ENCODE data around the gene PLVAP. TPM values are rescaled to one million over a fixed set of nuclear protein-coding genes. Genes with fewer than 3 reads are reported as not detected.

The PLVAP gene
- total and polyA plus RNA-seq, 9 of the 15 experiments (the other 6 are each of a cell fraction or from before 2014, with no cell fraction given), result 0.09 to 0.84 (median 0.51) TPM; not detected in 4

DNA sequence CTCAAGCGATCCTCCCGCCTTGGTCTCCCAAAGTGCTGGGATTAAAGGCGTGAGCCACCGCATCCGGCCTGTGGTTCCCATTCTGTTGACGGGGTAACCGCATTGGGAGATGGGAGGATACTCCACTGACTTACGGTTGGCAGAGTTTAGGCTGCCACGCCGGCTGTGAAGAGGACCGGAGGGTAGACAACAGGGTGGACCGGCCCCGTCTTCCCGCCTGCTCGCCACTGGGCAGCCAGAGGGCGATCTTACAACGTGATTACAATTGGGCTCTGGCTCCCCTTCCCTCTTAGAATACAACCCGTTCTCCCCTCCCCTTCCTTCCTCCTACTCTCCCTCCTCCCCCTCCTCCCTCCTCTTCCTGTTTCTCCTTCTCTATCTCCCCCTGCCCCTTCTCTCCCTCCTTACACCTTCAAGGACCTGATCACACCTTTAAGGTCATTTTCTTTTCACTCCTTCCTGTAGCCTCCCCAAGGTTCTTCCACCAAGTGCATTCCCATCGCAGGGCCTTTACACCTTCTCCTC, 17.8 kb upstream of the PLVAP start (continued):
- TF ChIP-seq RFX7 (CRISPR knock-in tag; IDR thresholded peaks at IDR 0.05) (no peak), KLF10 (CRISPR knock-in tag; IDR thresholded peaks at IDR 0.05) (no peak), PPARD (CRISPR knock-in tag; IDR thresholded peaks at IDR 0.05) (no peak), USF2 (CRISPR knock-in tag; IDR thresholded peaks at IDR 0.05) (no peak), OTX1 (CRISPR knock-in tag; IDR thresholded peaks at IDR 0.05) (peak; percentile 97), CHCHD3 (CRISPR knock-in tag; IDR thresholded peaks at IDR 0.05) (no peak), SMAD3 (CRISPR knock-in tag; conservative IDR thresholded peaks at IDR 0.05) (no peak), ZNF707 (CRISPR knock-in tag; conservative IDR thresholded peaks at IDR 0.05) (no peak), MYC (IDR thresholded peaks at IDR 0.05; ENCODE audit: low read depth, low read length) (0 out of 2 replicates have a peak, but pooled peaks have one; percentile 15), MYC (CRISPR knock-in tag; IDR thresholded peaks at IDR 0.05; ENCODE audit: borderline replicate concordance, low read depth) (no peak), ELF1 (tag; IDR thresholded peaks at IDR 0.05) (peak; percentile 62), RHOXF2B (CRISPR knock-in tag; conservative IDR thresholded peaks at IDR 0.05) (no peak), ZNF589 (CRISPR knock-in tag; IDR thresholded peaks at IDR 0.05; ENCODE audit: low read depth) (no peak), MTA3 (IDR thresholded peaks at IDR 0.05; ENCODE audit: borderline replicate concordance) (peak; percentile 68), CBX5 (IDR thresholded peaks at IDR 0.05; ENCODE audit: borderline replicate concordance, low read depth) (no peak), ATF1 (CRISPR knock-in tag; IDR thresholded peaks at IDR 0.05) (no peak), ATF1 (tag; IDR thresholded peaks at IDR 0.05) (peak; percentile 56), FOXJ2 (tag; IDR thresholded peaks at IDR 0.05) (no peak), SMARCA5 (IDR thresholded peaks at IDR 0.05) (peak; percentile 97), ADNP (tag; IDR thresholded peaks at IDR 0.05) (peak; percentile 87), ZBTB8A (IDR thresholded peaks at IDR 0.05; ENCODE audit: partially characterized antibody) (no peak), BRD9 (IDR thresholded peaks at IDR 0.05; ENCODE audit: low read depth, partially characterized antibody) (peak; percentile 44), TFAM (CRISPR knock-in tag; conservative IDR thresholded peaks at IDR 0.05) (no peak), CC2D1A (IDR thresholded peaks at IDR 0.05) (peak; percentile 96), SMARCB1 (IDR thresholded peaks at IDR 0.05; ENCODE audit: insufficient read length, low read depth) (no peak), HMGN3 (IDR thresholded peaks at IDR 0.05; ENCODE audit: borderline replicate concordance, extremely low read depth, insufficient read length, low read depth, low read length) (no peak), ETV1 (tag; conservative IDR thresholded peaks at IDR 0.05; ENCODE audit: low read depth) (peak; percentile 65), ZBTB1 (CRISPR knock-in tag; IDR thresholded peaks at IDR 0.05; ENCODE audit: borderline replicate concordance, low read depth) (no peak), PYGO2 (tag; IDR thresholded peaks at IDR 0.05) (no peak)

Data from K562 (cell line).